Keratinocyte (primary cell): ENCODE measurements around the gene MRPL57.

ENCODE experiments used
- EZH2 ChIP-seq: IDR thresholded peaks from one replicate; pipeline ENCODE4 v1.6.1; 2012; ENCODE audit warnings: inconsistent platforms, mild to moderate bottlenecking, low read length, moderate library complexity
- TF ChIP-seq, protein P1 (sequence below), 3 experiments: IDR thresholded peaks in 1 of 3; conservative IDR thresholded peaks in 1 of 3; optimal IDR thresholded peaks in 1 of 3; 2 replicates in 2 of 3; 3 replicates in 1 of 3; pipeline versions ENCODE3 to v1.5.1; 2011; ENCODE audit warnings: low read length in 3 of 3, mild to moderate bottlenecking in 3 of 3, moderate library complexity in 2 of 3, control low read depth in 1 of 3, inconsistent platforms in 1 of 3; ENCODE audit not compliant: insufficient read depth in 2 of 3; ENCODE audit errors: extremely low read depth in 1 of 3

GRCh38 chr13:21139374-21139773 lies 37.1 kb upstream of the MRPL57 start:
- TF ChIP-seq, protein P1, sequence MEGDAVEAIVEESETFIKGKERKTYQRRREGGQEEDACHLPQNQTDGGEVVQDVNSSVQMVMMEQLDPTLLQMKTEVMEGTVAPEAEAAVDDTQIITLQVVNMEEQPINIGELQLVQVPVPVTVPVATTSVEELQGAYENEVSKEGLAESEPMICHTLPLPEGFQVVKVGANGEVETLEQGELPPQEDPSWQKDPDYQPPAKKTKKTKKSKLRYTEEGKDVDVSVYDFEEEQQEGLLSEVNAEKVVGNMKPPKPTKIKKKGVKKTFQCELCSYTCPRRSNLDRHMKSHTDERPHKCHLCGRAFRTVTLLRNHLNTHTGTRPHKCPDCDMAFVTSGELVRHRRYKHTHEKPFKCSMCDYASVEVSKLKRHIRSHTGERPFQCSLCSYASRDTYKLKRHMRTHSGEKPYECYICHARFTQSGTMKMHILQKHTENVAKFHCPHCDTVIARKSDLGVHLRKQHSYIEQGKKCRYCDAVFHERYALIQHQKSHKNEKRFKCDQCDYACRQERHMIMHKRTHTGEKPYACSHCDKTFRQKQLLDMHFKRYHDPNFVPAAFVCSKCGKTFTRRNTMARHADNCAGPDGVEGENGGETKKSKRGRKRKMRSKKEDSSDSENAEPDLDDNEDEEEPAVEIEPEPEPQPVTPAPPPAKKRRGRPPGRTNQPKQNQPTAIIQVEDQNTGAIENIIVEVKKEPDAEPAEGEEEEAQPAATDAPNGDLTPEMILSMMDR (optimal IDR thresholded peaks at IDR 0.05 in 1 of 3, IDR thresholded peaks at IDR 0.05 in 1 of 3, conservative IDR thresholded peaks at IDR 0.05 in 1 of 3; ENCODE audit: extremely low read depth in 1 of 3, insufficient read depth in 2 of 3, low read length in 3 of 3): no peak
- no peak for TF ChIP-seq EZH2
